Activated CD4-positive, alpha-beta T cell treated with anti-CD3 and anti-CD28 coated beads, Interleukin-2, amount 50 U/mL, for 16 hours (primary cell): ENCODE measurements around the gene PLAAT4.
"Not testable (repeated sequence)": the region's sequence is repeated elsewhere in the genome, so short reads cannot be mapped to it uniquely, and the experiment has no call there.

Experiments
- DNase-seq: peaks from one replicate; pipeline ENCODE4 v3.0.0-alpha.2; 2020

PLAAT4 gene

DNA sequence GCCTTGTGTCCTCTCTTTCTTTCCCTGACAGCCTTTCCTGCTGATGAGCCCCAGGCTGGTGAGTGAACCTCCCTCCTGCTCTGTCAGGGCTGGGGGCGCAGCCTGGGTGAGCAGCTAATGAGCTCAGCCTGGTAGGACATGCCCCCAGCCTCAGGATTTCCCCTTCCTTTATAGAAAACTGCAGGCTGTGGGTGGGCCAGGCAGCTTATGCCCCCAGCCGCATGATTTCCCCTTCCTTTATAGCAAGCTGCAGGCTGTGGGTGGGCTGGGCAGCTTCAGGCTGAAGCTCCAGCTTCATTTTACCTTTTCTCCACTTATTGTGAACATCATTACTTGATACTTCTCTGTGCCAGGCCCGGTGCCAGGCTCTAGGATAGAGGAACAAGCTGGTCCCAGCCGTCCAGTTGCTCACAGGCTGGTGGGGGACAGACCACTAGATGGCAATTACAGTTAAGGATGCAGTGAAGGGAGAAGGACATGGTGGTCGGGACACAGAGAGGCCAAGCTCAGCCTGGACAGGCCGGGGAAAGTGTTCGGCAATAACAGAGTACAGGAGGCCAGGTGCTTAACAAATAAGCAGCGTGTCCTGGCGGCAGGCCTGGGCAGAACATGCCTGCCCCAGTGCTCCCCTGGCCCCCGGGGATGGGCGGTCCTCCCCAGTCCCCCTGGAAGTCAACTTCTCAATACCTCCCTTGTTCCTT is 25.4 kb upstream of the PLAAT4 start:
- DNase-seq = no peak

DNA sequence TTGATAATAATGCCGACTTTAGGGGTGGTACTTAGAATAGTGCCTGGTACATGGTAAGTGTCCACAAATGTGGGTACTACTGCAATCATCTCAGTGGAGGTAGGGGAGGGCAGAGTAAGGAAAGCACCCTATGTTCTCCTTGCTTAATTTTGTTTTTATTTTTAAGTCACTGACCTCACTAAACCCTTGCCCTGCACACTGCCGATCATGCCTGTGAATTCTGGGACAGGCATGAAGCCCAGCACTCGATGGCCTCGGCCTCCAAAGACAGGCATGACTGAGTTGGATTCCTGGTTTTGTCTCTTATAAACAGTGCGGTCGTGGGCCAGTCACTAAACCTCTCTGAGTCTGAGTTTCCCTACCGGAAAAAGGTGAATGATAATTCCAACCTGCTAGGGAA is 23.8 kb upstream of the PLAAT4 start:
- no peak for DNase-seq

DNA sequence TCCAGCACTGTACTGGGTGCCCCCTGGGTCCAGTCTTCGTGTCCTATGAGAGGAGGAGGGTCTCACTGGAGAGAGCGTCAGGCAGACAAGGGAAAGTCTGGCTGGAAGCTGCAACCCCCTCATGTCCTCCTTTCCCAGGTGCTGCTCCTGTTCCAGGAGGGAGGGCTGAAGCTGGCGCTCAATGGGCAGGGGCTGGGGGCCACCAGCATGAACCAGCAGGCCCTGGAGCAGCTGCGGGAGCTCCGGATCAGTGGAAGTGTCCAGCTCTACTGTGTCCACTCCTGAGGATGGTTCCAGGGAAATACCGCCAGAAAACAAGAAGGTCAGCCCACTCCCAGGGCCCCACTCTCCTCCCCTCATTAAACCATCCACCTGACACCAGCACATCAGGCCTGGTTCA is 20.5 kb upstream of the PLAAT4 start:
- DNase-seq = no peak

DNA sequence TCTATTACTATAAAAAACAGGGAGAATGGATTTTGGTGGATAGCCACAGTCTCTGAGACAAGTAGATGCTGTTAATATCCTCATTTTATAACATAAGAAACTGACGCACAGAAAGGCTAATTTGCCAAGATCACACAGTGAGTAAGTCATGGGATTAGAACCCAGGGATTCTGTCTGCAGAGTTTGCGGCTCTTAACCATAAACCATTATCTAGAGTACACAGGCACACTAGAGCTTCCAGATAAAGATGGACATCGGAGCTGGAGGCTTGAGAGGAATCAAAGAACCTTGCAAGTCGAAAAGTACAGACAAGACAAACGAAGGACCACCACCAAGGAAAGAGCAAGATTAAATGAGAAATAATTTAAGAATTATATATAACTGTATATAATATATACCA is 19.5 kb upstream of the PLAAT4 start:
- DNase-seq = no peak

- DNase-seq = no peak
These were observed 18.1 kb upstream of the PLAAT4 start for GRCh38 chr11:63518548-63518947.

DNA sequence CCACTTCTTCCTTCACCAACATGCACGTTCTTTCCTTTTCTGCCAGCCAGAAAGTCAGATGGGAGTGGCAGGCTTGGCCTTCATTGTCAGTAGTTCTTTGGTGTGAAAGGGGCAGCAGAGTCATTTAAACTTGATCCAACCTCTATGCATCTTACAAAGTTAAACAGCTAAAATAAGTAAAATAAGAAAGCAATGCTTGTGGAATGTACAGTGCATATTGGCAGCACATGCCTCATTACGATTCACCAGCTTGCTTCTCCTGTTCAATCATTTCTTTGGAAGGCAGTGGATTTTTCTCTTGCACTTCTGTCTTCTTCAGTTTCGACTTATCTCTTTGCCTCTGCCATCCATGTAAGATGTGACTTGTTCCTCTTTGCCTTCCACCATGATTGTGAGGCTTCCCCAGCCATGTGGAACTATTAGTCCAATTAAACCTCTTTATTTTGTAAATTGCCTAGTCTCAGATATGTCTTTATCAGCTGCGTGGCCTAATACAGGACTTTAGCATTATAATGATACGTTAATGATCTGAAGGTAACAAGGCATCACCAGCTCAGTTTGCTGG is 15.9 kb upstream of the PLAAT4 start:
- DNase-seq = no peak

DNA sequence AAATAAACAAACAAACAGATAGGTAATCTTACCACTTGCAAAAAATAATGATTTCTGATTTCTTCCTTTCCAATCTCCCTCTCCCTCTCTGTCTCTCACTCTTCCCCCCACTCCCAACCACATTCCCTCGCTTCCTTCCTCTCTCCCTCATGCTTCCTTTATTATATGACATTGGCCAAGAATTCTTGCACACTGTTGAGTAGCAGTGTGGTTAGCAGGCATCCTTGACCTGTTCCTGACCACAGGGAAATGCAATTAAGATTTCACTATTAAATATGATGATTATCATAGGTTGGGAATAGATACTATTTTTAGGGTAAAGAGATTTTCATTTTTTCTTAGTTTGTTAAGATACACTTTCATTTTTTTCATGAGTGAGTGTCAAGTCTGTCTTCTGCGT is 14.7 kb upstream of the PLAAT4 start:
- no peak for DNase-seq

DNA sequence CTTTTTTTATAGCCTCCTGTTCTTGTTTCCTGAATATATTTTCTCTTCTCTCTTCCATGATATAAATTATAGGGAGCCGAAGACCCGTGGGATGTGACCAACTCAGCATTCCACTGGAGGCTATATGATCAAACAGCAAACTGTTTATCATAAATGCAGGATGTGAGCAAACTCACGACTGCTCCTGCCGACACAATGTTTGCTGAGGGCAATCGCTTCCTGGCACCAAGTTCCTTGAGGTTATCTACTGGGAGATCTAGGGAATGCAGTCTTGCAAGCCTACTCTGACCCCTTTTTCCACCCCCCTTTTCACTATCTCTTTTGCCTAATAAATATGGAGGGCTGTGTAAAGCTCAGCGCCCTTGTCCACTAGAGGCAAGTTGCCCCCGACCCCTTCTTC is 13.5 kb upstream of the PLAAT4 start:
- no peak for DNase-seq

GRCh38 chr11:63527667-63528066 is 8.9 kb upstream of the PLAAT4 start:
- no peak for DNase-seq

DNA sequence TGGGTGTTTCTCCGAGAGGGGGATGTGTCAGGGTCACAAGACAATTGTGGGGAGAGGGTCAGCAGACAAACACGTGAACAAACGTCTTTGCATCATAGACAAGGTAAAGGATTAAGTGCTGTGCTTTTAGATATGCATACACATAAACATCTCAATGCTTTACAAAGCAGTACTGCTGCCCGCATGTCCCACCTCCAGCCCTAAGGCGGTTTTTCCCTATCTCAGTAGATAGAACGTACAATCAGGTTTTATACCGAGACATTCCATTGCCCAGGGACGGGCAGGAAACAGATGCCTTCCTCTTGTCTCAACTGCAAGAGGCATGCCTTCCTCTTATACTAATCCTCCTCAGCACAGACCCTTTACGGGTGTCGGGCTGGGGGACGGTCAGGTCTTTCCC is 8.5 kb upstream of the PLAAT4 start:
- DNase-seq = not testable (repeated sequence)

GRCh38 chr11:63528729-63529278 is 7.8 kb upstream of the PLAAT4 start:
- DNase-seq = not testable (repeated sequence)

- DNase-seq = not testable (repeated sequence)
These were observed 7.2 kb upstream of the PLAAT4 start for GRCh38 chr11:63529373-63529772.

GRCh38 chr11:63530021-63530420 is 6.6 kb upstream of the PLAAT4 start:
- no peak for DNase-seq

DNA sequence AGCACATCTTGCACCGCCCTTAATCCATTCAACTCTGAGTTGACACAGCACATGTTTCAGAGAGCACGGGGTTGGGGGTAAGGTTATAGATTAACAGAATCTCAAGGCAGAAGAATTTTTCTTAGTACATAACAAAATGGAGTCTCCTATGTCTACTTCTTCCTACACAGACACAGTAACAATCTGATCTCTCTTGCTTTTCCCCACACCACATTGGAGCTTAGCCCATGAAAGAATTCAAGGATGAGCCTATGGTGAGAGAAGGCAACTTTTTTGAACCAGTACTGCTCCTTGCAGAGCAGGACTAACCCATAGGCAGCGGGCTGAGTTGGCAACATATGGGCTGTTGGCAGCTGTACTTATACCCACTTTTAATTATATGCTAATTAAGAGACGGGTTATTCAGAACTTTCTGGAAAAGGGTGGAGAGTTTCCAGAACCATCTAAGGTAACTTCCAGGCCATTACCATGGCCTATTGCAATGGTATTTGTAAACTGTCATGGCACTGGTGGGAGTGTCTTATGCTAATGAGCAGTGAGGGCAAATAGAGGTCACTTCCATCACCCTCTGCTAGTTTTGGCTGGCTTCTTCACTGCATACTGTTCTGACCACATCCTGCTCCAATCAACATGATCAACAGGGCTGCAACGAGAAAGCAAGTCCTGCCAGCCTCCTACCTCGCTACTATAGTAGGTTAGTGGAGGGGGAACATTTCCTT is 5.4 kb upstream of the PLAAT4 start:
- DNase-seq = peak; percentile 61

DNA sequence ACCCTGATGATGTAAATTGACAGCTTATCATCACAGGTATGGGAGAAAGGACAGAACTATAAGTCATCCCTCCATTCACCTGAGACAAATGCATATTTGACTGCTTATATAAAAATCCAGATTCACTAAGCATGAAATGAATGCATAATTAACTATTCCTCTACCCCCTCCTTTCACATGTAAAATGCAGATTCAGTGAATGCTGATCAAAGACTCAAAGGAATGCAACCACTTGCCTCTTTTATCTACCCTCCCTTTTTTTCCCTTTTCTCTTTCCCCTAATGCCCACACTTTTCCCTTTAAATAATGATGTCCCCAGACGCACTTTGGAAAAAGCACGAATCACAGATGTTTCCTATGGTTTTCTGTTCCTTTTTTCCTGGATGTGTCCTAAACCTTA is 4.5 kb upstream of the PLAAT4 start:
- no peak for DNase-seq

DNA sequence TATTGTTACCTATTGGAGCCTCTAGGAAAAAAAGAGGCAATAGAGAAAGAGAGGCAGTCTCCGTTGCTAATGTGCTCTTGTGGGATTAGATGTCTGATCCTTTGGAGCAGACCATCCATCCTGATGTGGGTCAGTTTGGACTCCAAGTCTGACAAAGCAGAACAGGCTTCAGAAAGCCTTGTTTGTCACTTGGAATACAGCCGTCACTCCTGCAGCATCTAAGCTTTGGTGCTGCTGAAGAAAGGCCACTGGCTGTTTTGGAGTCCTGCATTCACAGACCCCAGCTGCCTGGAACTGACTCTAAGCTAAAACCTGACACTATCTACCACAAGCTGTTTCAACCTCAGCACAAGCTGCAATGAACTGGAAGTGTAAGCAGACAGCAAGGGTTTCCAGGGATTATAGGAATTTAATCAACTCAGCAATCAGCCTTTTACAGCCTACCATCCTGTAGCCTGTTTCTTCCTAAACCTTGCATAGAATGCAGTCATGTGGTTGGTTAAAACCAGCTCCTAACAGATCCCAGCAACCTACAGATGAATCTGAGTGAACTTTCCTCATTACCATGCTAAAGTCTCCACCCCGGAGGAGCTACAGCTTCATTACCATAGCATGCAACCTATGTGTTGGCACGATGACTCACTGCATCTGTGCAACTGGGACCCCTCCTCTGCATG is 3.7 kb upstream of the PLAAT4 start:
- no peak for DNase-seq

GRCh38 chr11:63534076-63534475 is 2.5 kb upstream of the PLAAT4 start:
- DNase-seq = no peak

GRCh38 chr11:63534895-63535461 is 1.6 kb upstream of the PLAAT4 start:
- peak; percentile 66 for DNase-seq

GRCh38 chr11:63535734-63536133 is 874 bp upstream of the PLAAT4 start:
- DNase-seq = peak; percentile 63

- DNase-seq = peak; percentile 60
These were observed 889 bp downstream of the PLAAT4 start for GRCh38 chr11:63537293-63538101.

- not testable (repeated sequence) for DNase-seq
These were observed 5.9 kb downstream of the PLAAT4 start for GRCh38 chr11:63542506-63542905.

DNA sequence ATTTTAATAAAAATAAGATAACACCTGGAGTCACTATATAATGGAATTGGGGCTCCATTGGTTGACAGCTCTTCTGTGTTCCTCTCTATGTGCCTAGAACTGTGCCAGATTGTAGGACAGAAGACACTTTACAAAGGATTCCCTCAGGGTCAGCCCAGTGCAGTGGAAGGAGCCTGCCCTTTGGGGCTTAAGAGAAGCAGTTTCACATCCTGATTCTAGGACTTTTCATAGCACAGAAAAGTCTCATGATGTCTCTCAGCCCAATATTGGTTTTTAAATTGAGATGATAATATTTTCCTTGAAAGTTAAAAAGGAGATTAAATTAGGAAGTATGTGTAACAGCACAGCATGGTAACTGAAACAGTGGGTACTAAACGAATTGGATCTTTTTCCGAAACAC is 7.1 kb downstream of the PLAAT4 start:
- DNase-seq = no peak
